ENCODE results near the gene TRIOBP. TPM values are rescaled to one million over a fixed set of nuclear protein-coding genes. Genes with fewer than 3 reads are reported as not detected.
A peak's percentile ranks its signal among the peaks of the same experiment; 100 is the strongest.

TRIOBP gene
- total RNA-seq, 1 donor from 2014 or later, result 40.6 TPM

- H3K79me2 ChIP-seq (ENCODE audit: insufficient read depth, low read length), result no peaks in the 10 kb centered on the region
- FAIRE-seq, result no peak
- Mint-ChIP-seq H3K4me1 (ENCODE audit: low read depth, unreplicated experiment) (peaks cover 2% of the 10 kb centered on the region), H3K4me3 (ENCODE audit: unreplicated experiment) (no peak overlapping the region), H3K9me3 (ENCODE audit: unreplicated experiment) (peaks cover 8% of the 10 kb centered on the region), H3K36me3 (ENCODE audit: low read depth, unreplicated experiment) (peaks cover 26% of the 10 kb centered on the region), H3K27me3 (ENCODE audit: low read depth, unreplicated experiment) (no peaks in the 10 kb centered on the region), H3K27ac (ENCODE audit: unreplicated experiment) (no peak overlapping the region)
- H3K4me3 ChIP-seq (ENCODE audit: insufficient read depth, low read depth, low read length), result no peak overlapping the region
- no peak for TF ChIP-seq CTCF (IDR thresholded peaks at IDR 0.05; ENCODE audit: insufficient read depth, low read depth, low read length)
- TF ChIP-seq EZH2 (IDR thresholded peaks at IDR 0.05; ENCODE audit: insufficient read depth, low read length), result no peak
- no peaks in the 10 kb centered on the region for H4K20me1 ChIP-seq (ENCODE audit: insufficient read depth, low read length)
- DNase-seq (ENCODE audit: low read depth), result no peak
- no peaks in the 10 kb centered on the region for H3K36me3 ChIP-seq (ENCODE audit: insufficient read depth, low read length)
- no peak overlapping the region for H2AFZ ChIP-seq (ENCODE audit: low read depth, low read length)
- no peak overlapping the region for H3K4me2 ChIP-seq (ENCODE audit: low read length)
- no peaks in the 10 kb centered on the region for H3K4me1 ChIP-seq (ENCODE audit: insufficient read depth, low read length)
- H3K27me3 ChIP-seq (ENCODE audit: insufficient read depth, low read length), result no peaks in the 10 kb centered on the region
- no peak overlapping the region for H3K27ac ChIP-seq (ENCODE audit: low read depth, low read length)
- no peak overlapping the region for H3K9ac ChIP-seq (ENCODE audit: low read length)
- H3K9me3 ChIP-seq (ENCODE audit: insufficient read depth, low read depth, low read length), result no peaks in the 10 kb centered on the region
These were observed 28.8 kb downstream of the TRIOBP start for GRCh38 chr22:37725551-37726240.

- no peak overlapping the region for H3K27ac Mint-ChIP-seq (ENCODE audit: unreplicated experiment)
- H3K36me3 ChIP-seq (ENCODE audit: insufficient read depth, low read length), result no peaks in the 10 kb centered on the region
- DNase-seq (ENCODE audit: low read depth), result peak; percentile 34
These were observed 29.5 kb downstream of the TRIOBP start for GRCh38 chr22:37726241-37726887.

More at GRCh38 chr22:37726241-37726887, 29.5 kb downstream of the TRIOBP start:
- TF ChIP-seq CTCF (IDR thresholded peaks at IDR 0.05; ENCODE audit: insufficient read depth, low read depth, low read length) (peak; percentile 14), EZH2 (IDR thresholded peaks at IDR 0.05; ENCODE audit: insufficient read depth, low read length) (no peak)
- Mint-ChIP-seq H3K9me3 (ENCODE audit: unreplicated experiment) (peaks cover 8% of the 10 kb centered on the region), H3K4me3 (ENCODE audit: unreplicated experiment) (no peak overlapping the region), H3K4me1 (ENCODE audit: low read depth, unreplicated experiment) (peaks cover 2% of the 10 kb centered on the region), H3K36me3 (ENCODE audit: low read depth, unreplicated experiment) (peaks cover 26% of the 10 kb centered on the region), H3K27me3 (ENCODE audit: low read depth, unreplicated experiment) (no peaks in the 10 kb centered on the region)
- Histone ChIP-seq H3K9ac (ENCODE audit: low read length) (no peak overlapping the region), H3K79me2 (ENCODE audit: insufficient read depth, low read length) (no peaks in the 10 kb centered on the region), H2AFZ (ENCODE audit: low read depth, low read length) (no peak overlapping the region), H3K9me3 (ENCODE audit: insufficient read depth, low read depth, low read length) (no peaks in the 10 kb centered on the region), H3K27me3 (ENCODE audit: insufficient read depth, low read length) (no peaks in the 10 kb centered on the region), H3K27ac (ENCODE audit: low read depth, low read length) (no peak overlapping the region), H4K20me1 (ENCODE audit: insufficient read depth, low read length) (no peaks in the 10 kb centered on the region), H3K4me3 (ENCODE audit: insufficient read depth, low read depth, low read length) (no peak overlapping the region), H3K4me1 (ENCODE audit: insufficient read depth, low read length) (no peaks in the 10 kb centered on the region), H3K4me2 (ENCODE audit: low read length) (no peak overlapping the region)
- FAIRE-seq, result no peak

Measured in astrocyte (in vitro differentiated cells and primary cell).